Measurements from ENCODE around the gene DPF3.

The DPF3 gene

GRCh38 chr14:72609205-72609916 lies 284.5 kb downstream of the DPF3 start:
- no peak for DNase-seq

GRCh38 chr14:72608391-72609204 lies 285.3 kb downstream of the DPF3 start:
- DNase-seq: no peak

DNA sequence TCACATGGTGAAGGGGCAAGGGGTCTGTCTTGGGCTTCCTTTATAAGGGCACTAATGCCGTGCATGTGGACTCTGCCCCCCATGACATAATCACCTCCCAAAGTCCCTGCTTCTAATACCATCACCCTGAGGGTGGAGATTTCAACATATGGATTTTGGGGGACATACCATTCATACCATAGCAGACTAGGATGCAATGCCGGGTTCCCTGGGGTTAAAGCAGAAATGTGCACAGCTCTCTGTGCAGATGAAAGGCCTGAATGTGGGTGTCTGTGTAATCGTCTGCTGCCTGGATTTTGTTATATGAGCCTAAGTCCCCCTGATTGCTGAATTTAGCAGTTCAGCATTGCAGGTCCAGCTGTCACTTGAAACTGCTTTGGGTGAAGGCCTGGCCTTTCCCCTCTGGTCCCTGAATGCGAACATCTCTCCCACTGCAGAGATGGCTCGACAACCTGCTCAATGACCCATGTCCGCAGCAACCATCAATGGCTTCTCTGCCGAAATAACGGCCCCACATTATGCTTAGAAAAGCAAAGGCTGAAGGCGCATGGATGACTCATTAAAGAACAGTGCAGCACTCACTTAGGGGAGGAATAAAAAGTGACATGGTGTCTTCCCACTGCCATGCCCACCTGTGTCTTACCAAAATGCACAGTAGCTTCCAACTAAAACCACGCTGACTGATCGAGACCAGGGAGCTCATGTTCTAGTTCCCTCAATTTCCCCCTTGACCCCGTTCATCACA lies 286.3 kb downstream of the DPF3 start:
- DNase-seq: no peak

GRCh38 chr14:72606879-72607278 lies 287.0 kb downstream of the DPF3 start:
- no peak for DNase-seq

DNA sequence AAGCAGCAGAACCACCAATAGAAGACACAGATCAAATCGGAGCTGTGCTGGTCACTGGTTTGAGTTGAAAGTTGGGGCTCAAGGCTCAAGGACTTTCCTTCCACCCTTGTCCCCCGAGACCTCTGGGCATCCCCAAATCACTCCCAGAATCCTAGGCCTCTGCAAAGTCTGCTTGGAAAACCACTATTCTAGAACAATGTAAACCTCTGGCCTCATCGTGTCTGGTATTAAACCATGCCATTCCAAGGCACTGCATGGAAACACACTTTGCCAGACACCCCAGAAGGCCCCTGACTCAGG lies 288.0 kb downstream of the DPF3 start:
- DNase-seq: no peak

DNA sequence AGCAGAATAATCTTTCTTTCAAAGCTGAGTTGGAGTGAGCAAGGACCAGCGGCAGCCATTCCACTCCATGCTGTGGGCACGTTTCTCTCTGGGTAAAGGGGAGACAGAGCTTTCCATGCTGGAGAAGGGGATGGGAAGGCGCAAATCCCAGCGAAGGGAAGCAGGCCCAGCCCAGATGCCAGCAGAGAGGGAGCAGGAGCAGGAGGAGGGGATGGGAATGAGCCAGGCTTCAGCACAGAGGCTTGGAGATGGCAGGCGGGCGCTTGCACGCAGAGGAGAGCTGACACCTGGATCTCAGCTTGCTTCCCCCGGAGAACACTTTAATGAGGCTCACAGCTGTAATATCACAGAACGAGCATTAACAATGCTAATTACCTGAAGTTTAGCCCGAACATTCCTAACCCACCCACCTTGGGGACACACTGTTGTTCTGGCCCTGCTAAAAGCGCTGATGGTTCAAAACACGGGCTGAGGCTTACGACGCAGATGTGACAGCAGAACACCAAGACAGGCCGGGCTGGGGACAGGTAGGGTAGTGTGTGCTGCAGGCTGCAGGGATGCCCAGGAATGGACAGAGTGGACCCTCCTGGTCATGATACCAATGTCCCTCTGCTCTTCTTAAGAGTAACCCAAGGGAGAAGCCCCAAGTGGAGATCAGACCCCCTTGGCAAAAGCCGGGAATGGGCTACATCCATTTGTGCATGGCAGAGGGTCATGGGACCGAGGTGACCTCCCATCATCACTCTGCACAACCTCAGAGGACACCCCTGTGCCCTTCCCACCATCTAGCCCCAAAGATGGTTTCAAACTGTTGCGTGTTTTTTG lies 288.6 kb downstream of the DPF3 start:
- no peak for DNase-seq

- DNase-seq: no peak
These were observed 289.8 kb downstream of the DPF3 start for GRCh38 chr14:72604133-72604532.

DNA sequence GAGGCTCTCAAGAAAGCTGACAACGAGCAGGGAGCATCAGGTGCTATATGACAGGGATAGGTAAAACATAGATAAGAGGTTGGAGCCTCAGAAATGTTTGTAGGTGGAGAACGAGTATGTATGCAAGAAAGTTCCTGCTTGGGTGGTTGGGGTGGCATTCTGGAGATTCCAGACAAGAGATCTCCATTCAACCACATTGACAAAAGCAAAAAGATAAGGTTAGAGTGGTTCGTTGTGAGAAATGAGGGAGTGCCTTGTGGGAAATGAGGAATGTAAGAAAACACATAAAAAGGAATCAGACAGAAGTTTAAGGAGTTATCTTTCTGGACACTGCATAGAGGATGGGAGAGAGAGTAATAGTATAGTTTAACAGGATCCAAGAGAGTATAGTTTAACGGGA lies 290.3 kb downstream of the DPF3 start:
- DNase-seq: no peak

DNA sequence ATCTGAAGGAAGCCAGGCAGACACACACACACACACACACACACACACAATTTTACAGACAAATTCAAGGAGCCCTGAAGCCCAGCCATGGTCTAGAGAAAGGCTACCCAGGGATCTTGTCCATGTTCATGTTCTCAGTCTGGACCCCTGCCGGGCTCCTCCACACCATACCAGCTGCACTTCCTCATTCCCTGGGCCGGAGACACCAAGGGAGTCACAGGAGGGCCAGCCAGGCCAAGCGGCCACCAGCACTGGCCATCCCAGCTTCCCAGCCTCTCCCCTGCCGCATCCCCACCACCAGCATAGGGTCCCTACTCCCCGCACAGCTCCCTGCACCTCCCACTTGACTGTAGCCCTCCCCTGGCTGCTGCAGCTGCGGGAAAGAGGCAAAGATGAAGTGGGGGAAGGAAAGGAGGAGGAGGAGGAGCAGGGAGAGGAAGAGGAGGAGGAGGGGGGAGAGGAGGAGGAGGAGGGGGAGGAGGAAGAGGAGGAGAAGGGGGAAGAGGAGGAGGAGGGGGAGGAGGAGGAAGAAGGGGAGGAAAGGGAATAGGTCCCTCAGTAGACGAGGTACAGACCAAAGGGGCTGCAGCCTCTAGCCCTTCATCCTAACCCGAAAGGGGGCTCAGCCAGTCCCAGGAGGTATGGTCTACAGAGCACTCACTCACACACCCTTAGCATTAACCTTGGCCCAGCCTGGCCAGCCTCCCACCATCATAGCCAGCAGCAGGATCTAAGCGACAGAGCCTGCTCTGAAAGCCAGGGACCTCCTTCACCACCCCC lies 293.2 kb downstream of the DPF3 start:
- DNase-seq: no peak

DNA sequence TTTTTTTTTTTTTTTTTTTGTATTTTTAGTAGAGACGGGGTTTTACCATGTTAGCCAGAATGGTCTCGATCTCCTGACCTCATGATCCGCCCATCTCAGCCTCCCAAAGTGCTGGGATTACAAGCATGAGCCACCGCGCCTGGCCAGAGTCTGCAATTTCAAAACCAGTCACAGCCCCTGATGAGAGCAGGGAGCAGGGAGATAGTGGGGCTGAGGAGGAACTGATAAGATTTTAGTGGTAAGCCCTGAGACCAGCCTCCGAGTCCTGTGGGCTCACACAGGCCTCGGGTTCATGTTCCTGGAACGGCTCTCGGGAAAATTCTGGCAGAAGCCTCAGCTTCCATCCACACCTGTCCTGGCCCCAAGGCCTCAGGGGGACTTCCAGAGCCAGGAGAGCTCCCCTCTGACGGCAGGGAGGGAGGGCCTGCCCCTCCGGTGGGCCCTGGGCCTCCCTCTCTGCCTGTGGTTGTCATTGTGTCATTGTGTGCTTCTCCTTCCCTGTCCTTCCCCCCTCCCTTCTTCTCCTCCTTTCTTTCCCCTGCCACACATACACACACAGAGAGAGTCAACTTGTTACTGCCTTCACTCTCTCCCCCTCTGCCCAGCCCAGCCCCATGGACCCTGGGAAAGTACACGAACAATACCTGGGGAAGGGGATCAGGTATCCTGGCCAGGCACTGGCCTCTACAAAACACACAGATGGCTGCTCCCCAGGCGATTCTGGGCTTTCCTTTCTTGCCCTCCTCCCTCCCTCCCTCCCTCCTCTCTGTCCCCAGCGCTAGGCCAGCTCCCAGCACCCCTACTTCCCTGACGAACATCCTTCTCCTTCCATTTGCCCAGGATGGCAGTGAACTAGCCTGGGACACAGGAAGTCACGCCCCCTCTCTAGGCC lies 294.1 kb downstream of the DPF3 start:
- no peak for DNase-seq

DNA sequence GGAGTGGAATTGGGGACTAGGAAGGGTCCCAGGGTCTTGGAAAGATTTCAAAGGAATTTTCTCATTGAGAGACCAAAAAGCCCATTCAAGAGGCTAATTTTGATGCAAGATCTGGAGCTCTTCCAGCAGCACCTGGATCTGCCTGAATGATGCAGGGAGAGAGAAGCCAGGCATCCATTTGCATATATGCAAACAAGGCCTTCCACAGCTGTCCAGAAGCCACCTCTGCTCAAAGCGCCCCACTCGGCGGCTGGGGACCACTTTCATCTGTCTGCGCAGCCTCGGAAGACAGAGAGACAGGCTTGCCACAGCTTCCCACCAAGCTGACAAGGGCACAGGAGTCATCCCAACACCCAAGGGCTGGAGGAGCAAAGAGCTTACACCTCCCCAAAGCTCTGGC lies 295.6 kb downstream of the DPF3 start:
- no peak for DNase-seq

GRCh38 chr14:72597252-72598233 lies 296.4 kb downstream of the DPF3 start:
- no peak for DNase-seq

DNA sequence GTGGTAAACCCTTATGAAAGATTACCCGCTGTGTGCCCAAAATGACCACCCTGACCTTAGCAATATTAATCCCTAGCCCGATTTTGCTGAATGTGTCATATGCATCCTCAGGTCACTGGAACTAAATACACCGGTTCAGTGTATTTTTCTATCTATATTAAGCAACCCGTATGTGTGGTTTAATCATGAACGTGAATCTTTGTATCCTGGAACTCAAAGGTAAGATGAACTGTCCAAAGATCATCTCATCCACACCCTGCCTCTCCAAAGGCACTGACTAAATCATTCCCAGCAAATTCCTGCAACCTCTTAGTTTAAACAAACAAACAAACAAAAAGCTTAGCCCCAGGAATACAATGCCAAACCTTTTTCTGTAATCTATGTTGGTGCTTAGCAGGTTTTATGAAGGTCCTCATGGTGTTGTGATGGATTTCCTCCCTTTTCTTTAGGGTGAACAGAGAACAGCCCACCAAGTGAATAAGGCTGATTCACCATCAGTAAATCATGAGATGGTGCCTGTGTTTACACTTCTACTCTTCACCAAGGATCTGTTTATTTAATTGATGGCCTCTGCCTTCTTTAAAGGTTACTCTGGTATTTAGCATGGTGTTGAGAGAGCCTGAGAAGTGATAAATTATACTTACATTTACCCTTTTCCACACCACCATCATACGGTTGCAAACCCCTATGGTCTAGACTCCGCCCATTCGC lies 298.6 kb downstream of the DPF3 start:
- DNase-seq: no peak

GRCh38 chr14:72594099-72594901 lies 299.6 kb downstream of the DPF3 start:
- DNase-seq: no peak

DNA sequence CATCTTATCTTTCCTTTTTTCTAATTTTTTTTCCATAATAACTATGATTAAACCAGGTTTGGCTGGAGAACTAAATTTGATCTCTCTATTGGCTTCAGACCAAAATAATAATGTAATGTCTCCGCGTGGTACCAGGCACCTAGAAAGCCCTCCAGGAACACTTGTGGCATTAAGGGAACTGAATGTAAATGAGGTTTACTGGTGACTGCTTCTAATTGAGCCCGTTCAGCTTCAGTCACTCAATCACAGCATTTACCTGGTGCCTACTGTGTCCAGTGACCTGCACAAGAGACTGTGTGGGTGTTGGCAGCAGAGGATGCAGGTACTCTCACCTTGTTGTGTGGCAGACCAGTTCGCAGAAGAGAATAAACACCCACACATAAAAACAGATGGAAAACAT lies 302.5 kb downstream of the DPF3 start:
- no peak for DNase-seq

- no peak for DNase-seq
These were observed 303.3 kb downstream of the DPF3 start for GRCh38 chr14:72590577-72590976.

- DNase-seq: no peak
These were observed 304.2 kb downstream of the DPF3 start for GRCh38 chr14:72589652-72590051.

DNA sequence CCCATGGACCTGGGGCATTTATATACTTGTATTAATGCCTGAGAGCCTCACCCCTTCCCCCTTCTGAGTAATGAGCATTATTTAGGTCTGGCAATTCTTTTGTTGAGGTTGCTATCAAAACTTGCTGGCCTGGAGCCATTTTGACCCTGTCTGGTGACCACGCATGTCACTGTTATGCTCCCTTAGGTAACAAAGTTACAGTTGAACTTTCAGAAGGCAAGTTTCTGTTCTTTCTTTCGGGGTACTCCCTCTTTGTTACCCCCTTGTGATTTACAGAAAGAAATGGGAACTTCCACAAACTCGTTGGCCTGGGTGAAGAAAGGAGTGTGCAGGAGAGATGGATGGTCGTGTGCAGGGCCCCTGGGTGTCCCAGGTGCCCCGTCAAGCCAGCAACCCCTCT lies 305.4 kb downstream of the DPF3 start:
- no peak for DNase-seq
